Lower leg skin (tissue), 4 donors: ENCODE results near the gene KIF13A. TPM values are rescaled to one million over a fixed set of nuclear protein-coding genes. Genes with fewer than 3 reads are reported as not detected.

ENCODE experiments used
- DNase-seq, 2 donors: peaks; one replicate each; pipeline ENCODE4 v3.0.0-alpha.2; 2019; ENCODE audit warnings: low spot score in 2 of 2
- H3K4me3 ChIP-seq: fragments of 200-600 bp; sonication (generic); 2 replicates; pipeline ENCODE4 v1.5.1; 2017; ENCODE audit warnings: mild to moderate bottlenecking, low read depth; ENCODE audit not compliant: poor library complexity, severe bottlenecking
- POLR2A ChIP-seq, 2 donors: fragments of 450-650 bp; IDR thresholded peaks; one replicate each; pipeline ENCODE4 v1.6.1; 2016 to 2017; ENCODE audit warnings: antibody characterized with exemption in 2 of 2, mild to moderate bottlenecking in 1 of 2, moderate library complexity in 1 of 2
- WGBS, 2 donors: methylation state at CpG; one replicate each; pipeline ENCODE4 v1.1.5; 2018; 5-methylcytosine and 5-hydroxymethylcytosine counted together
- intact Hi-C: fragments of 100-400 bp; cut with DNase I; formaldehyde crosslinking; loops from one replicate; pipeline ENCODE4 v1.15.0; 2023; ENCODE audit warnings: low total_unique reads
- total RNA-seq, 4 donors: library from RNA; depleted of rRNA; stranded (reverse); fragments of >200 nt; gene quantifications; one replicate each; pipeline ENCODE4 v1.1.0, GENCODE V29; 2016
- TF ChIP-seq, protein P1 (sequence below), 3 donors: fragments of 450-650 bp; IDR thresholded peaks; one replicate each; pipeline ENCODE4 v1.5.1; 2016; ENCODE audit warnings: antibody characterized with exemption in 3 of 3, mild to moderate bottlenecking in 3 of 3, moderate library complexity in 2 of 3

Gene KIF13A
- total RNA-seq, 4 donors from 2014 or later = 54.4 to 88.5 (median 60.6) TPM

GRCh38 chr6:17710331-17710730 is 277.1 kb downstream of the KIF13A start:
- intact Hi-C loops = no loop called here
- WGBS, 2 donors = 75 to 78% methylated on average over 3 of the region's 3 CpGs
- no peak overlapping the region for H3K4me3 ChIP-seq
- TF ChIP-seq POLR2A (IDR thresholded peaks at IDR 0.05) = no peak
- TF ChIP-seq, protein P1, sequence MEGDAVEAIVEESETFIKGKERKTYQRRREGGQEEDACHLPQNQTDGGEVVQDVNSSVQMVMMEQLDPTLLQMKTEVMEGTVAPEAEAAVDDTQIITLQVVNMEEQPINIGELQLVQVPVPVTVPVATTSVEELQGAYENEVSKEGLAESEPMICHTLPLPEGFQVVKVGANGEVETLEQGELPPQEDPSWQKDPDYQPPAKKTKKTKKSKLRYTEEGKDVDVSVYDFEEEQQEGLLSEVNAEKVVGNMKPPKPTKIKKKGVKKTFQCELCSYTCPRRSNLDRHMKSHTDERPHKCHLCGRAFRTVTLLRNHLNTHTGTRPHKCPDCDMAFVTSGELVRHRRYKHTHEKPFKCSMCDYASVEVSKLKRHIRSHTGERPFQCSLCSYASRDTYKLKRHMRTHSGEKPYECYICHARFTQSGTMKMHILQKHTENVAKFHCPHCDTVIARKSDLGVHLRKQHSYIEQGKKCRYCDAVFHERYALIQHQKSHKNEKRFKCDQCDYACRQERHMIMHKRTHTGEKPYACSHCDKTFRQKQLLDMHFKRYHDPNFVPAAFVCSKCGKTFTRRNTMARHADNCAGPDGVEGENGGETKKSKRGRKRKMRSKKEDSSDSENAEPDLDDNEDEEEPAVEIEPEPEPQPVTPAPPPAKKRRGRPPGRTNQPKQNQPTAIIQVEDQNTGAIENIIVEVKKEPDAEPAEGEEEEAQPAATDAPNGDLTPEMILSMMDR (IDR thresholded peaks at IDR 0.05) = no peak
- no peak for DNase-seq

DNA sequence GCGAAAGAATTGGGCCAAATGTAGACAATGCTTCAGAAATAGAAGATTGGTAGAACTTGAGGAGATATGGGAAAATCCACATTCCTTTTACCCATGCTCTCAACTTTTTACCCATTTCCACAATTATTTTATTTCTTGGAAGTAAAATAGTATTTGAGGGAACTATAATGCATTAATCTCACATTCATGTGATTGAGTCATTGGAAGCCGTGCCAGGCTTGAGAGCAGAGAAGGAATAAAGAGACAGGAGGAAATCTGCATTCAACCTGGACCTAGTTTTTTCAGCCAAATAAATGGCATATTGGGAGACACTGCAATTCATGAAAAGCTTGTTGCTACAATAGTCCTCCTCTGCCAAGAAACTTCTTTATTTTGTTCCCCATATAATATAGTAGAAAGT is 278.0 kb downstream of the KIF13A start:
- no peak for DNase-seq
- intact Hi-C loops = no loop called here
- WGBS, 2 donors = 87 to 100% methylated on average over 2 of the region's 2 CpGs
- TF ChIP-seq, protein P1 (IDR thresholded peaks at IDR 0.05) = no peak
- no peak for TF ChIP-seq POLR2A (IDR thresholded peaks at IDR 0.05)
- no peak overlapping the region for H3K4me3 ChIP-seq

Other genes with a start within 250 kb of the KIF13A start
- 1 to 10 TPM; 3.5 to 6.9 (median 5.0) TPM for gene NHLRC1, start 135.0 kb upstream of the KIF13A start, total RNA-seq
- gene TPMT, start 167.4 kb upstream of the KIF13A start, total RNA-seq = 10 to 100 TPM in 1 of 4 donors, 1 to 10 TPM in 3; 6.1 to 10.8 (median 8.8) TPM
- gene KDM1B, start 167.8 kb upstream of the KIF13A start, total RNA-seq = 10 to 100 TPM; 23.5 to 27.9 (median 24.5) TPM